Hepatocyte (in vitro differentiated cells): Measurements from ENCODE around the gene SKAP2. TPM values are rescaled to one million over a fixed set of nuclear protein-coding genes. Genes with fewer than 3 reads are reported as not detected.

Experiments used
- DNase-seq: peaks from one replicate; pipeline ENCODE4 v3.0.0-alpha.2; 2016; ENCODE audit warnings: low spot score
- H2AFZ ChIP-seq: fragments of 200-600 bp; sonication (generic); 2 replicates; pipeline ENCODE4 v1.6.0; 2016; ENCODE audit warnings: antibody characterized with exemption, mild to moderate bottlenecking
- H3K27ac ChIP-seq: fragments of 200-600 bp; sonication (generic); 2 replicates; pipeline ENCODE4 v1.5.1; 2016; ENCODE audit warnings: mild to moderate bottlenecking
- H3K27me3 ChIP-seq: fragments of 200-600 bp; sonication (generic); 2 replicates; pipeline ENCODE4 v1.6.1; 2016
- H3K36me3 ChIP-seq: fragments of 200-600 bp; sonication (generic); replicated peaks from 2 replicates; pipeline ENCODE4 v1.5.1; 2016; ENCODE audit warnings: low read depth; ENCODE audit not compliant: insufficient read depth
- H3K4me1 ChIP-seq: fragments of 200-600 bp; sonication (generic); 2 replicates; pipeline ENCODE4 v1.5.1; 2016; ENCODE audit warnings: mild to moderate bottlenecking, moderate library complexity; ENCODE audit not compliant: insufficient read depth
- H3K4me2 ChIP-seq: fragments of 200-600 bp; sonication (generic); 2 replicates; pipeline ENCODE4 v1.6.0; 2016
- H3K4me3 ChIP-seq: fragments of 200-600 bp; sonication (generic); 2 replicates; pipeline ENCODE4 v1.5.1; 2016; ENCODE audit warnings: mild to moderate bottlenecking
- H3K79me2 ChIP-seq: fragments of 200-600 bp; sonication (generic); 2 replicates; pipeline ENCODE4 v1.6.0; 2017; ENCODE audit warnings: mild to moderate bottlenecking
- H3K9me2 ChIP-seq: fragments of 200-600 bp; sonication (generic); replicated peaks from 2 replicates; pipeline ENCODE4 v1.6.0; 2017; ENCODE audit warnings: mild to moderate bottlenecking; ENCODE audit not compliant: insufficient read depth
- H3K9me3 ChIP-seq: fragments of 200-600 bp; sonication (generic); 2 replicates; pipeline ENCODE4 v1.5.1; 2016; ENCODE audit warnings: low read depth, mild to moderate bottlenecking
- H4K20me1 ChIP-seq: fragments of 200-600 bp; sonication (generic); 2 replicates; pipeline ENCODE4 v1.6.0; 2016; ENCODE audit warnings: mild to moderate bottlenecking; ENCODE audit not compliant: insufficient read depth, poor library complexity, severe bottlenecking
- EZH2 ChIP-seq: fragments of 200-600 bp; sonication (generic); IDR thresholded peaks from 2 replicates; pipeline ENCODE4 v1.6.1; 2016; ENCODE audit warnings: antibody characterized with exemption, mild to moderate bottlenecking, borderline replicate concordance
- EZH2phosphoT487 ChIP-seq: fragments of 200-600 bp; sonication (generic); IDR thresholded peaks from one replicate; pipeline ENCODE4 v1.6.1; 2018; ENCODE audit warnings: antibody characterized with exemption, mild to moderate bottlenecking, low read depth, moderate library complexity; ENCODE audit not compliant: unreplicated experiment, severe bottlenecking
- WGBS: methylation state at CpG from one replicate; pipeline ENCODE4 v1.1.6; 2016; ENCODE audit warnings: low lambda C conversion rate; ENCODE audit errors: missing lambda C conversion rate; 5-methylcytosine and 5-hydroxymethylcytosine counted together
- polyA plus RNA-seq: library from polyadenylated mRNA; unstranded; fragments of >200 nt; fragmentation: Nextera tagmentation; extraction: Ambion mirVana; gene quantifications from 2 replicates; pipeline ENCODE4 v1.2.1, GENCODE V29; 2016
- total RNA-seq: library from RNA; depleted of rRNA; stranded (reverse); fragments of >200 nt; gene quantifications from 2 replicates; pipeline ENCODE4 v1.2.3, GENCODE V29; 2014
- TF ChIP-seq, protein P1 (sequence below): fragments of 200-600 bp; sonication (generic); IDR thresholded peaks from 2 replicates; pipeline ENCODE4 v1.5.1; 2016; ENCODE audit warnings: antibody characterized with exemption, mild to moderate bottlenecking; ENCODE audit not compliant: poor library complexity

SKAP2 gene
- total and polyA plus RNA-seq, 2 experiments from 2014 or later, result 8.4 to 13.5 TPM

DNA sequence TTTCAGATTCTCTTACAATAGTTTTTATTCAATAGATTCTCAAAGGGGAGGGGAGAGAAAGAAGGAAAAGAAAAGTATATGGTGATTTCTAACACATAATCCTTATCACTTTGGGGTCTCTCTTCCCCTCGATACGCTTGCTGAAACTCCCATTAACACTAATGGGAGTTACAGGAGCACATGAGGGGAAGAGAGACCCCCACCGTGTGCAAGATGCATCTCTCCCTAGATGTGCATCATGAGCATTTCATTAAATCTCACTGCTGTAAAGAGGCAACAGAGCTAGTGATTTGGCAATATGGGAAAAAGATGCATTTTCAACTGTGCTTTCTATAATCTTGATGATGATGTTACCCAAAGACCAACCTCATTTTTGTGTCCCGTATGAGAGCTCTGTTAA lies 177.4 kb downstream of the SKAP2 start:
- Histone ChIP-seq H3K36me3 (no peaks in the 10 kb centered on the region), H4K20me1 (no peaks in the 10 kb centered on the region), H3K4me3 (no peak overlapping the region), H3K79me2 (no peaks in the 10 kb centered on the region), H3K27me3 (no peaks in the 10 kb centered on the region), H3K4me2 (no peak overlapping the region), H2AFZ (no peak overlapping the region), H3K4me1 (peaks cover 31% of the 10 kb centered on the region), H3K9me3 (no peaks in the 10 kb centered on the region), H3K9me2 (no peaks in the 10 kb centered on the region), H3K27ac (no peak overlapping the region)
- DNase-seq, result no peak
- TF ChIP-seq EZH2 (no peak), EZH2phosphoT487 (no peak)
- TF ChIP-seq, protein P1, sequence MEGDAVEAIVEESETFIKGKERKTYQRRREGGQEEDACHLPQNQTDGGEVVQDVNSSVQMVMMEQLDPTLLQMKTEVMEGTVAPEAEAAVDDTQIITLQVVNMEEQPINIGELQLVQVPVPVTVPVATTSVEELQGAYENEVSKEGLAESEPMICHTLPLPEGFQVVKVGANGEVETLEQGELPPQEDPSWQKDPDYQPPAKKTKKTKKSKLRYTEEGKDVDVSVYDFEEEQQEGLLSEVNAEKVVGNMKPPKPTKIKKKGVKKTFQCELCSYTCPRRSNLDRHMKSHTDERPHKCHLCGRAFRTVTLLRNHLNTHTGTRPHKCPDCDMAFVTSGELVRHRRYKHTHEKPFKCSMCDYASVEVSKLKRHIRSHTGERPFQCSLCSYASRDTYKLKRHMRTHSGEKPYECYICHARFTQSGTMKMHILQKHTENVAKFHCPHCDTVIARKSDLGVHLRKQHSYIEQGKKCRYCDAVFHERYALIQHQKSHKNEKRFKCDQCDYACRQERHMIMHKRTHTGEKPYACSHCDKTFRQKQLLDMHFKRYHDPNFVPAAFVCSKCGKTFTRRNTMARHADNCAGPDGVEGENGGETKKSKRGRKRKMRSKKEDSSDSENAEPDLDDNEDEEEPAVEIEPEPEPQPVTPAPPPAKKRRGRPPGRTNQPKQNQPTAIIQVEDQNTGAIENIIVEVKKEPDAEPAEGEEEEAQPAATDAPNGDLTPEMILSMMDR, result no peak
- WGBS, result 78% methylated on average over 4 of the region's 4 CpGs

GRCh38 chr7:26686448-26686981 lies 177.9 kb downstream of the SKAP2 start:
- no peak overlapping the region for H2AFZ ChIP-seq
- no peaks in the 10 kb centered on the region for H3K9me3 ChIP-seq
- H3K27me3 ChIP-seq, result no peaks in the 10 kb centered on the region
- 21% methylated on average over 2 of the region's 2 CpGs for WGBS
- no peaks in the 10 kb centered on the region for H3K36me3 ChIP-seq
- peaks cover 31% of the 10 kb centered on the region for H3K4me1 ChIP-seq
- H3K27ac ChIP-seq, result no peak overlapping the region
- no peak for TF ChIP-seq EZH2
- TF ChIP-seq, protein P1, result peak; percentile 83
- no peak for TF ChIP-seq EZH2phosphoT487
- H3K9me2 ChIP-seq, result no peaks in the 10 kb centered on the region
- H3K4me2 ChIP-seq, result no peak overlapping the region
- H3K79me2 ChIP-seq, result no peaks in the 10 kb centered on the region
- no peak overlapping the region for H3K4me3 ChIP-seq
- H4K20me1 ChIP-seq, result no peaks in the 10 kb centered on the region
- peak; percentile 62 for DNase-seq

DNA sequence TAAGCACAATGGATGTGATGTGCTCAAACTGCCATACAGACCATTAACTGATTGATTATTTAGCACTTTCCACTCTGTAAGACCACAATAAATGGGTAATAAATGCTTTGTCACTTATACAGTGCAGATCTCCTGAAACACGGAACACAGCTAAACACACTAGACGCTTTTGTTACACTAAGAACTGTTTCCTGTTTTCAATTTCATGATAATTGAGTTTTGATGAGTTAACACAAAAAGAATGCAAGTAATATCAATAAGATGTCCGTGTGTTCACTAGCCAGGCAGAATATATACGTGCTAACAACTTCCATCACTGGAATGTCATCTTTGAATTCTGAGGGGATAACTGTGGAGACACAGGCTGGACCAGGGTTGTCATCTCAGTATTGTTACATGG lies 178.8 kb downstream of the SKAP2 start:
- no peak overlapping the region for H2AFZ ChIP-seq
- H3K27ac ChIP-seq, result no peak overlapping the region
- no peaks in the 10 kb centered on the region for H3K27me3 ChIP-seq
- H3K4me1 ChIP-seq, result peaks cover 31% of the 10 kb centered on the region
- H3K4me2 ChIP-seq, result no peak overlapping the region
- H3K9me3 ChIP-seq, result no peaks in the 10 kb centered on the region
- H4K20me1 ChIP-seq, result no peaks in the 10 kb centered on the region
- H3K79me2 ChIP-seq, result no peaks in the 10 kb centered on the region
- DNase-seq, result no peak
- TF ChIP-seq, protein P1, result no peak
- TF ChIP-seq EZH2phosphoT487 (no peak), EZH2 (no peak)
- WGBS, result 51% methylated on average over 4 of the region's 4 CpGs
- H3K4me3 ChIP-seq, result no peak overlapping the region
- H3K9me2 ChIP-seq, result no peaks in the 10 kb centered on the region
- H3K36me3 ChIP-seq, result no peaks in the 10 kb centered on the region
